OCI-LY7 (cell line): ENCODE data around the gene CCSER2.
"Not testable (repeated sequence)": the region's sequence is repeated elsewhere in the genome, so short reads cannot be mapped to it uniquely, and the experiment has no call there.

Experiments used
- CTCF ChIP-seq: fragments of 200-600 bp; sonication (generic); conservative IDR thresholded peaks from 2 replicates; pipeline ENCODE4 v1.5.1; 2014; ENCODE audit warnings: mild to moderate bottlenecking, antibody characterized with exemption, low read length, moderate library complexity, mixed read lengths
- EZH2phosphoT487 ChIP-seq: fragments of 200-600 bp; sonication (generic); IDR thresholded peaks from 2 replicates; pipeline ENCODE4 v1.6.1; 2018; ENCODE audit warnings: low read depth, borderline replicate concordance, mild to moderate bottlenecking, mixed run types, antibody characterized with exemption, low read length, moderate library complexity, mixed read lengths

GRCh38 chr10:84528526-84528925 is 200.1 kb downstream of the CCSER2 start:
- TF ChIP-seq EZH2phosphoT487, CTCF: not testable (repeated sequence)
